A673 (cell line): ENCODE results near the gene RBM19. TPM values are rescaled to one million over a fixed set of nuclear protein-coding genes. Genes with fewer than 3 reads are reported as not detected.

Experiments used
- BruUV-seq: library from RNA; stranded (reverse); fragments of 400-500 nt; replicated peaks from 2 replicates; lab custom pipeline; 2021; lab: Mats Ljungman, UMichigan
- CTCF ChIA-PET: fragments of 300-600 bp; sonication (Branson Sonifier 250); formaldehyde crosslinking; loops from one replicate; lab custom pipeline; 2022; ENCODE audit warnings: antibody characterized with exemption; lab: Charles Lee
- POLR2A ChIA-PET: fragments of 300-600 bp; sonication (Branson Sonifier 250); formaldehyde crosslinking; loops from one replicate; lab custom pipeline; 2022; ENCODE audit warnings: antibody characterized with exemption; ENCODE audit not compliant: low non-redundant PET; lab: Charles Lee
- DNase-seq: peaks from one replicate; pipeline ENCODE4 v3.0.0-alpha.2; 2015; ENCODE audit warnings: low spot score
- H3K27ac ChIP-seq: fragments of 200-600 bp; sonication (generic); 2 replicates; pipeline ENCODE4 v1.5.1; 2016; ENCODE audit warnings: mixed run types, low read depth, mild to moderate bottlenecking, mixed read lengths, antibody characterized with exemption, low read length; ENCODE audit not compliant: poor library complexity, severe bottlenecking
- H3K27me3 ChIP-seq: fragments of 200-600 bp; sonication (generic); replicated peaks from 2 replicates; pipeline ENCODE4 v1.6.1; 2017; ENCODE audit warnings: mixed run types, low read depth, mild to moderate bottlenecking, mixed read lengths, antibody characterized with exemption, low read length; ENCODE audit not compliant: insufficient read depth, poor library complexity
- H3K36me3 ChIP-seq: fragments of 200-600 bp; sonication (generic); 2 replicates; pipeline ENCODE4 v1.6.1; 2016; ENCODE audit warnings: mixed run types, mild to moderate bottlenecking, mixed read lengths, antibody characterized with exemption, low read length; ENCODE audit not compliant: insufficient read depth, poor library complexity, severe bottlenecking
- H3K4me1 ChIP-seq: fragments of 200-600 bp; sonication (generic); 2 replicates; pipeline ENCODE4 v1.6.1; 2017; ENCODE audit warnings: mixed run types, mild to moderate bottlenecking, mixed read lengths, antibody characterized with exemption, low read length; ENCODE audit not compliant: insufficient read depth, poor library complexity, severe bottlenecking
- H3K4me3 ChIP-seq: fragments of 200-600 bp; sonication (generic); 2 replicates; pipeline ENCODE4 v1.5.1; 2016; ENCODE audit warnings: low read depth, mixed run types, mild to moderate bottlenecking, mixed read lengths, low read length; ENCODE audit not compliant: poor library complexity, severe bottlenecking
- H3K9me3 ChIP-seq: fragments of 200-600 bp; sonication (generic); 2 replicates; pipeline ENCODE4 v1.6.1; 2016; ENCODE audit warnings: mixed run types, low read depth, mild to moderate bottlenecking, mixed read lengths, antibody characterized with exemption, low read length; ENCODE audit not compliant: poor library complexity, severe bottlenecking
- EZH2 ChIP-seq: fragments of 200-600 bp; sonication (generic); IDR thresholded peaks from 2 replicates; pipeline ENCODE4 v1.6.1; 2017; ENCODE audit warnings: borderline replicate concordance, low read depth, mild to moderate bottlenecking, mixed read lengths, antibody characterized with exemption, low read length; ENCODE audit not compliant: poor library complexity, severe bottlenecking
- intact Hi-C: fragments of 100-400 bp; cut with micrococcal nuclease; formaldehyde crosslinking; loops from one replicate; pipeline ENCODE4 v1.10.0; 2022; ENCODE audit not compliant: unreplicated experiment
- total RNA-seq: library from RNA; stranded (reverse); gene quantifications from 2 replicates; pipeline ENCODE4 v1.2.3, GENCODE V29; 2021
- TF ChIP-seq, protein P1 (sequence below): fragments of 300-800, 200-600 bp; sonication (generic); conservative IDR thresholded peaks from 2 replicates; pipeline ENCODE4 v1.5.1; 2017; ENCODE audit warnings: low read depth, mild to moderate bottlenecking, antibody characterized with exemption, low read length, moderate library complexity, mixed read lengths

The RBM19 gene
- total RNA-seq, 1 experiment from 2014 or later, result 47.1 TPM

DNA sequence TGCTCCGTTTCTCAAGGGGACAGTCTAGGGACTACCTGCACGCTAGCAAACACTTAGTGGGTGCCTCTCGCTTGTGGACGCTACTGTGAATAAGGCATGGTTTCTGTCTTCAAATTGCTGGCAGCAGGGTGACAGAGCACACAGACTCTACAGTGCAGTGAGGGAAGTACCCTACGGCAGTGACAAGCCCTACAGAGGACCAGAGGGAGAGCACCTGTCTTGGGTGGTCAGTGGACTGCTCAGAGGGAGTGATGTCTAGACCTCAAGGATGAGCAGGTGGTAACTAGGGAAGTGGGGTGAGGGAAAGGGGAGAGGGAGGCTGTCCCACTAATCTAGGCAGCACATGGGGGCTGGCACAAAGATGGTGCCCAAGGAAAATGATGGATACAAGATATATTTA, 160.5 kb downstream of the RBM19 start:
- no peak for TF ChIP-seq EZH2
- TF ChIP-seq, protein P1, sequence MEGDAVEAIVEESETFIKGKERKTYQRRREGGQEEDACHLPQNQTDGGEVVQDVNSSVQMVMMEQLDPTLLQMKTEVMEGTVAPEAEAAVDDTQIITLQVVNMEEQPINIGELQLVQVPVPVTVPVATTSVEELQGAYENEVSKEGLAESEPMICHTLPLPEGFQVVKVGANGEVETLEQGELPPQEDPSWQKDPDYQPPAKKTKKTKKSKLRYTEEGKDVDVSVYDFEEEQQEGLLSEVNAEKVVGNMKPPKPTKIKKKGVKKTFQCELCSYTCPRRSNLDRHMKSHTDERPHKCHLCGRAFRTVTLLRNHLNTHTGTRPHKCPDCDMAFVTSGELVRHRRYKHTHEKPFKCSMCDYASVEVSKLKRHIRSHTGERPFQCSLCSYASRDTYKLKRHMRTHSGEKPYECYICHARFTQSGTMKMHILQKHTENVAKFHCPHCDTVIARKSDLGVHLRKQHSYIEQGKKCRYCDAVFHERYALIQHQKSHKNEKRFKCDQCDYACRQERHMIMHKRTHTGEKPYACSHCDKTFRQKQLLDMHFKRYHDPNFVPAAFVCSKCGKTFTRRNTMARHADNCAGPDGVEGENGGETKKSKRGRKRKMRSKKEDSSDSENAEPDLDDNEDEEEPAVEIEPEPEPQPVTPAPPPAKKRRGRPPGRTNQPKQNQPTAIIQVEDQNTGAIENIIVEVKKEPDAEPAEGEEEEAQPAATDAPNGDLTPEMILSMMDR, result no peak
- ChIA-PET POLR2A (interaction anchor here (0.7 kb wide), 1 partner anchor 668 kb away, joined by 3 read pairs; no protein-coding TSS in a partner anchor), CTCF (no interaction called here)
- BruUV-seq, result no TSS peak
- H3K27ac ChIP-seq, result no peak overlapping the region
- no peaks in the 10 kb centered on the region for H3K9me3 ChIP-seq
- no peaks in the 10 kb centered on the region for H3K36me3 ChIP-seq
- no peak overlapping the region for H3K4me3 ChIP-seq
- intact Hi-C loops, result no loop called here
- no peaks in the 10 kb centered on the region for H3K27me3 ChIP-seq
- H3K4me1 ChIP-seq, result no peaks in the 10 kb centered on the region
- DNase-seq, result no peak

DNA sequence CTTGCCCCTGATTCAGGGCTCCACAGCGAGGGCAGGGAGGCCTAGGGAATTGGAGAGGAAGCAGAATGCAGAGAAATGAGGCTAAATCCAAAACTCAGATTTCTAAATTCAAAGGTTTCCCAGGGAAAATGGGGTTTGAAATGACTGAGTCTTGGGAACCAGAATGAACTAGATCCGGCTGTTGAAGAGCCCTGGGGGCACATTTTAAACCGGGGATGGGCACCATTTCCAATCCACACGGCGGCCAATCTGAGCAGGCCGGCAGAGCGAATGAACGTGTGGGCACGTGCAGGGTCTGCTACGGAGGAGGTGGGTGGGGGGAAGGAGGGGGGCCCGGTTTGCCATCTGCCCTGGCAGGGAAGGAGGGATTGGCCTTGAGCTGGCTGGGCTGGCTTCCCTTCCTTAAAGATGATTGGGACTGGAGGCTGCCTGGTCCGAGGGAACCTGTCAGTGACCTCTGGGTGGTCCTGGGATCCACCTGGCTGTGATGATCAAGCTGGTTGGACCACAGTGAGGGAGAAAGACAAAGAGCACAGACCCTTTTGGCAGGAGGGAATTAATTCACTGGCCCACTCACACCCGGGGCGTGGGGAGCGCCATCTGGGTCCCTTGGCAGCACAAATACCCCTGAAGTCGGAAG, 161.0 kb downstream of the RBM19 start:
- Histone ChIP-seq H3K4me1 (no peaks in the 10 kb centered on the region), H3K4me3 (no peak overlapping the region), H3K9me3 (no peaks in the 10 kb centered on the region), H3K27me3 (no peaks in the 10 kb centered on the region), H3K36me3 (no peaks in the 10 kb centered on the region), H3K27ac (no peak overlapping the region)
- intact Hi-C loops, result no loop called here
- TF ChIP-seq EZH2, result no peak
- TF ChIP-seq, protein P1, result no peak
- ChIA-PET POLR2A (interaction anchor here (0.7 kb wide), 1 partner anchor 667 kb away, joined by 3 read pairs; no protein-coding TSS in a partner anchor), CTCF (no interaction called here)
- BruUV-seq, result no TSS peak
- DNase-seq, result no peak

DNA sequence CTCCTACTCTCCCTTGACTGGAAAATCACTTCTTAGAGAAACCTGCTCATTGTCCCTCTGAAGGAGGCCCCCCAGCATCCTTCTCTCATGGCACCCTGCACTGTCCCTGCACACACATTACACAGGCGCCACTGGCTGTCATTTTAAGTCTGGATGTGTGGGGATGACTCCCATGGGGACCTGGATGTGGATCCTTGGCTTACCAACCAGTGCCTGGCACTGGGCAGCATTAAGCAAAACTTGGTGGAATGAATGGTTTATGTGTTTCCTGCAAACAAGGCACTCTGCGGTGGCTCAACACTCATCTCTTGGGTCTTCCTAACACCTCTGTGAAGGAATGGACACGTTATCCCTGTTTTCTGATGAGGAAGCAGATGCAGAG, 162.4 kb downstream of the RBM19 start:
- Histone ChIP-seq H3K4me3 (no peak overlapping the region), H3K27me3 (no peaks in the 10 kb centered on the region), H3K36me3 (no peaks in the 10 kb centered on the region), H3K27ac (no peak overlapping the region), H3K4me1 (no peaks in the 10 kb centered on the region), H3K9me3 (no peaks in the 10 kb centered on the region)
- DNase-seq, result no peak
- CTCF ChIA-PET, result no interaction called here
- no TSS peak for BruUV-seq
- no peak for TF ChIP-seq EZH2
- TF ChIP-seq, protein P1, result no peak
- POLR2A ChIA-PET, result no interaction called here
- intact Hi-C loops, result no loop called here
